Spleen (tissue), 11 donors: ENCODE data around the gene EFCAB8. TPM values are rescaled to one million over a fixed set of nuclear protein-coding genes. Genes with fewer than 3 reads are reported as not detected.
A peak's percentile ranks its signal among the peaks of the same experiment; 100 is the strongest.

Experiments used
- DNase-seq: peaks from one replicate; pipeline ENCODE4 v3.0.0-alpha.2; 2020
- H3K27ac ChIP-seq, 8 donors: fragments of 200-600 bp; sonication (generic) in 7 of 8; 1 replicate in 4 of 8; 2 replicates in 4 of 8; pipeline versions ENCODE4 v1.5.0 to v1.8.0; 2016 to 2021; ENCODE audit warnings: inconsistent platforms in 4 of 8, mild to moderate bottlenecking in 4 of 8, moderate library complexity in 1 of 8
- H3K27me3 ChIP-seq, 7 donors: fragments of 200-600 bp; sonication (generic) in 6 of 7; replicated peaks in 1 of 7; 1 replicate in 4 of 7; 2 replicates in 3 of 7; pipeline versions ENCODE4 v1.5.0 to v1.8.0; 2016 to 2021; ENCODE audit warnings: inconsistent platforms in 3 of 7, mild to moderate bottlenecking in 1 of 7
- H3K36me3 ChIP-seq, 6 donors: fragments of 200-600 bp; sonication (generic) in 5 of 6; 1 replicate in 4 of 6; 2 replicates in 2 of 6; pipeline versions ENCODE4 v1.5.0 to v1.8.0; 2016 to 2021; ENCODE audit warnings: inconsistent platforms in 2 of 6
- H3K4me1 ChIP-seq, 6 donors: fragments of 200-600 bp; sonication (generic) in 5 of 6; 1 replicate in 3 of 6; 2 replicates in 3 of 6; pipeline versions ENCODE4 v1.5.0 to v1.8.0; 2016 to 2021; ENCODE audit warnings: inconsistent platforms in 3 of 6
- H3K4me3 ChIP-seq, 8 donors: fragments of 200-600 bp; sonication (generic) in 7 of 8; 1 replicate in 4 of 8; 2 replicates in 4 of 8; pipeline versions ENCODE4 v1.5.0 to v1.8.0; 2016 to 2021; ENCODE audit warnings: inconsistent platforms in 4 of 8, mild to moderate bottlenecking in 4 of 8, moderate library complexity in 2 of 8
- H3K9me3 ChIP-seq, 8 donors: fragments of 200-600 bp; sonication (generic) in 7 of 8; 1 replicate in 4 of 8; 2 replicates in 4 of 8; pipeline versions ENCODE4 v1.5.0 to v1.8.0; 2016 to 2021; ENCODE audit warnings: inconsistent platforms in 4 of 8
- POLR2A ChIP-seq, 3 donors: fragments of 450-650 bp; IDR thresholded peaks; one replicate each; pipeline ENCODE4 v1.5.1; 2017; ENCODE audit warnings: antibody characterized with exemption in 3 of 3, mild to moderate bottlenecking in 1 of 3
- POLR2AphosphoS5 ChIP-seq, 3 donors: sonication (generic); formaldehyde crosslinking; IDR thresholded peaks; one replicate each; pipeline ENCODE4 v1.5.1; 2017; ENCODE audit warnings: antibody characterized with exemption in 3 of 3
- WGBS, 5 donors: extraction: QIAGEN DNeasy Blood & Tissue Kit in 3 of 5; methylation state at CpG; one replicate each; pipeline versions ENCODE4 v1.1.5 to v1.1.7; 2013 to 2018; 5-methylcytosine and 5-hydroxymethylcytosine counted together
- intact Hi-C: fragments of 100-400 bp; cut with DNase I; formaldehyde crosslinking; loops from one replicate; pipeline ENCODE4 v1.15.0; 2023; ENCODE audit warnings: low total_unique reads
- polyA plus RNA-seq, 3 donors: library from polyadenylated mRNA; stranded (reverse); fragments of 200-250 nt; gene quantifications; one replicate each; pipeline ENCODE4 v1.2.1, GENCODE V29; 2013
- total RNA-seq, 7 donors: library from RNA; depleted of rRNA in 3 of 7; stranded (reverse); fragments of >200 nt in 3 of 7; fragmentation: NEBNext Ultra II Directional in 4 of 7; extraction: Animal tissue kit (Norgen Biotek cat#: 25700) in 4 of 7; gene quantifications; one replicate each; pipeline versions ENCODE4 v1.1.0 to v1.2.1, GENCODE V29; 2016 to 2021
- TF ChIP-seq, protein P1 (sequence below), 11 experiments: fragments of 200-600 bp in 7 of 11; fragments of 450-650 bp in 4 of 11; sonication (generic) in 4 of 11; IDR thresholded peaks in 8 of 11; conservative IDR thresholded peaks in 3 of 11; 1 replicate in 7 of 11; 2 replicates in 4 of 11; pipeline versions ENCODE4 v1.4.0 to v1.8.0; 2016 to 2021; ENCODE audit warnings: antibody characterized with exemption in 11 of 11, inconsistent platforms in 4 of 11, mild to moderate bottlenecking in 1 of 11
- donor health status: healthy with polysubstance abuse.
- donor health status: DM: no; HTN: no; CAD: no; lungs with moderate emphysema.
- donor health status: DM: no; HTN: no; CAD: no.
- donor health status: Bipolar disorder and iron deficiency.
- donor health status: healthy.
- donor health status: DM: no; HTN: no; CAD: no.
- donor health status: DM: yes; HTN: yes; CAD: no.

EFCAB8 gene
- total and polyA plus RNA-seq, 10 donors: 0.06 to 4.2 (median 1.0) TPM

DNA sequence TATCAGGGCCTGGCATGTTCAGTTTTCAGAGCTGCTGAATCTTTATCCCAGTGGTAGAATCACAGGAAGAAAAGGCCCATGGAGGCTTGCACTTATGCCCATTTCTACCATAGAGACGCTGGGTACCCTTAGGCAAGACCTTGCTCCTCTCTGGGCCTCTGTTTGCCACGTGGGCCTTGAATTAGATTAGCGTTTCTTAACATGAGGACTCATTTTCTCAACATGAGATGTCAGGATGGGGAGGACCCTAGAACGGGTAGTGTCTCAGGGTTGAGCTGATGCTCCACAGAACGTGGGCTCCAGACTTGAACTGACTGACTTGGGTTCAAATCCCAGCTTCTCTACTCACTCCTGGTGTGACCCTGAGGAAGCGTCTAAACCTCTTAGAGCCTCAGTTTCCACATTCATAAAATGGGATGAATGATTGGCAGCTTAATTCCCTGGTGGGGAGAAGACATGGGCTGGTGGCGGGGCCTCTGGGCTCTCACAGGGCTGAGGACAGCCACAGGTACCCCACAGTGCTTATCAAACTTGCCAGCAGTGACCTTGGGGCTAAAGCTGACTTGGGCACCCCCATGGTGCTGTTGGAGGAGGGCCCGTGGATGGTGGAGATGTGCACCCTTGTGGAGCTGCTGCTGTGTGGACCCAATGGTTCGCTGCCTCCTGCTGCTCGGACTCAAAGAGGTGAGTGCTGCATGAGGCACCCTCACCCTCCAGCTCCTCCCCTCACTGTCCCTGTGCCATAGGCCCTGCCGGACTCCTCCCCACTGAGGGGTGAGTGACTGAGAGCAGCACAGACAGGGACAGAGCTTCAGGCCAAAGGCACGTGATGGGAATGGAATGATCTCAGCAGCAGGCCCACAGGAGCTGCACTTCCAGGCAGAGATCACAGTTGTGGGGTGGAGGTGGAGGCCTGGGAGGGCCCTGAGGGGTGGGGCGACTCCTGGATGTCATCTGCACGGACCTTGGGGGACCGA is 117.3 kb downstream of the EFCAB8 start:
- peaks cover 0 to 15% (median 0%) of the 10 kb centered on the region in 8 donors for H3K9me3 ChIP-seq
- H3K36me3 ChIP-seq: no peaks in the 10 kb centered on the region
- TF ChIP-seq POLR2AphosphoS5 (IDR thresholded peaks at IDR 0.05) (no peak), POLR2A (IDR thresholded peaks at IDR 0.05) (no peak)
- TF ChIP-seq, protein P1, sequence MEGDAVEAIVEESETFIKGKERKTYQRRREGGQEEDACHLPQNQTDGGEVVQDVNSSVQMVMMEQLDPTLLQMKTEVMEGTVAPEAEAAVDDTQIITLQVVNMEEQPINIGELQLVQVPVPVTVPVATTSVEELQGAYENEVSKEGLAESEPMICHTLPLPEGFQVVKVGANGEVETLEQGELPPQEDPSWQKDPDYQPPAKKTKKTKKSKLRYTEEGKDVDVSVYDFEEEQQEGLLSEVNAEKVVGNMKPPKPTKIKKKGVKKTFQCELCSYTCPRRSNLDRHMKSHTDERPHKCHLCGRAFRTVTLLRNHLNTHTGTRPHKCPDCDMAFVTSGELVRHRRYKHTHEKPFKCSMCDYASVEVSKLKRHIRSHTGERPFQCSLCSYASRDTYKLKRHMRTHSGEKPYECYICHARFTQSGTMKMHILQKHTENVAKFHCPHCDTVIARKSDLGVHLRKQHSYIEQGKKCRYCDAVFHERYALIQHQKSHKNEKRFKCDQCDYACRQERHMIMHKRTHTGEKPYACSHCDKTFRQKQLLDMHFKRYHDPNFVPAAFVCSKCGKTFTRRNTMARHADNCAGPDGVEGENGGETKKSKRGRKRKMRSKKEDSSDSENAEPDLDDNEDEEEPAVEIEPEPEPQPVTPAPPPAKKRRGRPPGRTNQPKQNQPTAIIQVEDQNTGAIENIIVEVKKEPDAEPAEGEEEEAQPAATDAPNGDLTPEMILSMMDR (IDR thresholded peaks at IDR 0.05 in 8 of 11, conservative IDR thresholded peaks at IDR 0.05 in 3 of 11): no peak
- no peak for DNase-seq
- no peaks in the 10 kb centered on the region for H3K27me3 ChIP-seq
- no peak overlapping the region for H3K4me3 ChIP-seq
- H3K27ac ChIP-seq: peak overlapping the region in 2 of 8 donors; percentile 0 to 28
- WGBS, 5 donors: 84 to 93% (median 89%) methylated on average over 13 to 15 of the region's 15 CpGs
- peaks cover 8 to 33% (median 23%) of the 10 kb centered on the region in 6 donors for H3K4me1 ChIP-seq
- intact Hi-C loops: no loop called here

DNA sequence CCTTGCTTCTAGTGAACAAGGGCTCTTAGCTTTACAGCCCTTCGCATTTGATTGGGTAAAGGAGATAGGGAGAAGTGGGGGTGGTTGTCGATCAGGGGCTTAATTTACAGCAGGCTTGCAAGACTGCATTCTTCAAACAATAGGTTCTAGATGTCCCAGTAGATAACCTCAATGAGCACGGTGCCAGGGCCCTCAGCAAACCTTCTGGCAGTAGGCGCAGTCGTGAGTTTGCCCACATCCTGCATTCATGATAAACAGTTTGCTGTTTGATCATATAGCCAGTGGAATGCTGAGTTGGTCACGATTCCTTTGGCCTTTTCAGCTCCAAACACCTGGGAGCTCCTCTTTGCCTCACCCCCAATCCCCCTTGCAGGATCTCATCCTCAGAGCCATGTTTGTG is 118.0 kb downstream of the EFCAB8 start:
- 71 to 84% (median 82%) methylated on average over 6 of the region's 6 CpGs for WGBS, 5 donors
- Histone ChIP-seq H3K4me1 (peaks cover 8 to 25% (median 15%) of the 10 kb centered on the region in 6 donors), H3K4me3 (no peak overlapping the region), H3K9me3 (peaks cover 0 to 15% (median 0%) of the 10 kb centered on the region in 8 donors), H3K36me3 (no peaks in the 10 kb centered on the region), H3K27me3 (no peaks in the 10 kb centered on the region), H3K27ac (peak overlapping the region in 2 of 8 donors; percentile 24 to 36)
- TF ChIP-seq POLR2A (IDR thresholded peaks at IDR 0.05): no peak
- TF ChIP-seq POLR2AphosphoS5 (IDR thresholded peaks at IDR 0.05): no peak
- TF ChIP-seq, protein P1 (IDR thresholded peaks at IDR 0.05 in 8 of 11, conservative IDR thresholded peaks at IDR 0.05 in 3 of 11): no peak
- no peak for DNase-seq
- intact Hi-C loops: no loop called here

DNA sequence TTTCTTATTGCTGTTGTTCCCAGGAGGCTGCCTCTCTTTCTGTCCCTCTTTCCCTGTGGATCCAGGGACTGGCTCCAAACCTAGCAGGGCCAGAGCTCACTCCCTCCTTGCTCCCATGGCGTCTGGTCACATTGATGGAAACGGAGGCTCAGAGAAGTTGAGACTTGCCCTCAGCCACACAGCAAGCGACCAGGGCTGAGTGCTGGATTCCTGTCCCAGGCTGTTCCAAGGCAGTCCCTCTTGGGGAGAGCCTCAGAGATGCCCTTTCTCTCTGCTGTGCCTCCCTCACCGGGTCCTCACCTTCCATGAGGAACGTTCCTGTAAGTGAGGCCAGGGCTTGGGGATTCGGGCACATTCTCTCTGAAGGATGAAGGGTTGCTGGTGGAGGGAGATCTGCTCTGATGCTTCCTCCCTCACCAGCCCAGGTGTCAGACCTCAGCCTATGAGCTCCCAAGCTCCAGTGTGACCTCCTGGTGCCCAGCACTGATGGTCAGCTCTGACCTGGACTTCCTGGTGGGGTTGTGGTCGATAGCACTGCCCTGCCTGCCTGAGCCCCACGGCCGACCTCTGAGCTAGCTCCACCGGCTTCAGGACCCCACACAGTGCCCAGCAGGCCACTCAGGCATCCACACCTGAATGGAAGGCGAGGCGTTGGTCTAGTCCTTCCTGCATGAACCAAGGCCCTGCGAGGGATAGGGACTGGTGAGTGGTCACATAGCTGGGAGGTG is 118.7 kb downstream of the EFCAB8 start:
- Histone ChIP-seq H3K27me3 (no peaks in the 10 kb centered on the region), H3K9me3 (peaks cover 0 to 15% (median 0%) of the 10 kb centered on the region in 8 donors), H3K36me3 (no peaks in the 10 kb centered on the region), H3K4me1 (peaks cover 4 to 18% (median 8%) of the 10 kb centered on the region in 6 donors), H3K27ac (peak overlapping the region in 2 of 8 donors; percentile 24 to 36), H3K4me3 (no peak overlapping the region)
- intact Hi-C loops: no loop called here
- 80 to 92% (median 88%) methylated on average over 9 to 13 of the region's 13 CpGs for WGBS, 5 donors
- DNase-seq: no peak
- TF ChIP-seq, protein P1 (IDR thresholded peaks at IDR 0.05 in 8 of 11, conservative IDR thresholded peaks at IDR 0.05 in 3 of 11): no peak
- no peak for TF ChIP-seq POLR2AphosphoS5 (IDR thresholded peaks at IDR 0.05)
- no peak for TF ChIP-seq POLR2A (IDR thresholded peaks at IDR 0.05)
